HL-60 (cell line): ENCODE data around the gene XKR7.

Experiments
- GABPA ChIP-seq: IDR thresholded peaks from 2 replicates; pipeline ENCODE4 v1.6.1; 2012; ENCODE audit warnings: low read depth
- POLR2AphosphoS5 ChIP-seq: IDR thresholded peaks from 2 replicates; pipeline ENCODE4 v1.6.1; 2012; ENCODE audit warnings: low read depth
- SPI1 ChIP-seq: IDR thresholded peaks from 2 replicates; pipeline ENCODE4 v1.6.1; 2012; ENCODE audit warnings: low read depth, mild to moderate bottlenecking, borderline replicate concordance
- TF ChIP-seq, protein P1 (sequence below): IDR thresholded peaks from one replicate; pipeline ENCODE4 v1.5.1; 2011; ENCODE audit warnings: low read length, control low read depth, inconsistent platforms; ENCODE audit not compliant: insufficient read depth
- TF ChIP-seq, protein P2 (sequence below): IDR thresholded peaks from 2 replicates; pipeline ENCODE4 v1.6.1; 2012; ENCODE audit warnings: low read depth; ENCODE audit not compliant: insufficient replicate concordance

DNA sequence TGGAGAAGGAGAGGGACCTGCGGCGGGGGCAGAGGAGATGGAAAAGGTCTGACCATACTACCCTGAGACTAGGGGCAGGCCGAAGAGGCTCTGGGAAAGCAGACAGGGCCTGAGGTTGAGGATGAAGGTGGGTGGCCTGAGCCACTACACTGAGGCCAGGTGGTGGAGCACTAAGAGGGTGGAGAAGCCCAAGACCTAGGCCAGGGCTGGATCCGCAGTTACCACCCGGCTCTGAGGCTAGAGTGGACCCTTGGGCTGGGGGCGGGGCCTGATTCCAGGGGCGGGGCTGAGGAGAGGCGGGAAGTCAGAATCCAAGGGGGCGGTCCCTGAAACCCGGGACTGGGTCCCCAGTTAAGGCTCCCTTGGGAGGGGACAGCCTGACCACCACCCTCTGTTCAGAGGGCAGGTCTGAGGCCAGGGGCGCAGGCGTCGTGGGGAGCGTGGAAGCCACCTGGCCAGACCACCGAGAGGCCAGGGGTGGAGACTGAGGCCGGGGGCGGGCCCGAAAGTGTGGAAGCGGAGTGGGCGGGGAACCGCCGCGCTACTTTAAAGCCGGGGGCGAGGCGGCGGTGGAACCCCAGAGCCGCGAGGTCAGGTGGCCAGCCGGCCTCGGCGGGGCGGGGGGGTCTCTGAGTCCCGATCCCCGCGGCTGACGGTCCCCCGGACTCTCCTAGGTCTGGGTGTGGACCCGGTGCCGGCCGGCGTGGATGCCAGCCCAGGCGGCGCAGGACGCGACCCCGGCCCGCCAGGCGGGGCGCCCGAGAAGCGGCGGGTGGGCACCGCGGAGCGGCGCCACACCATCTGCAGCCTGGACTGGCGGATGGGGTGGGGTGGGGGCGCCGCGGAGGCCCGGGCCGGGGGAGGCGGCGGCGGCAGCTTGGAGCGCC, 50.6 kb downstream of the XKR7 start:
- TF ChIP-seq, protein P1, sequence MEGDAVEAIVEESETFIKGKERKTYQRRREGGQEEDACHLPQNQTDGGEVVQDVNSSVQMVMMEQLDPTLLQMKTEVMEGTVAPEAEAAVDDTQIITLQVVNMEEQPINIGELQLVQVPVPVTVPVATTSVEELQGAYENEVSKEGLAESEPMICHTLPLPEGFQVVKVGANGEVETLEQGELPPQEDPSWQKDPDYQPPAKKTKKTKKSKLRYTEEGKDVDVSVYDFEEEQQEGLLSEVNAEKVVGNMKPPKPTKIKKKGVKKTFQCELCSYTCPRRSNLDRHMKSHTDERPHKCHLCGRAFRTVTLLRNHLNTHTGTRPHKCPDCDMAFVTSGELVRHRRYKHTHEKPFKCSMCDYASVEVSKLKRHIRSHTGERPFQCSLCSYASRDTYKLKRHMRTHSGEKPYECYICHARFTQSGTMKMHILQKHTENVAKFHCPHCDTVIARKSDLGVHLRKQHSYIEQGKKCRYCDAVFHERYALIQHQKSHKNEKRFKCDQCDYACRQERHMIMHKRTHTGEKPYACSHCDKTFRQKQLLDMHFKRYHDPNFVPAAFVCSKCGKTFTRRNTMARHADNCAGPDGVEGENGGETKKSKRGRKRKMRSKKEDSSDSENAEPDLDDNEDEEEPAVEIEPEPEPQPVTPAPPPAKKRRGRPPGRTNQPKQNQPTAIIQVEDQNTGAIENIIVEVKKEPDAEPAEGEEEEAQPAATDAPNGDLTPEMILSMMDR = no peak
- TF ChIP-seq, protein P2, sequence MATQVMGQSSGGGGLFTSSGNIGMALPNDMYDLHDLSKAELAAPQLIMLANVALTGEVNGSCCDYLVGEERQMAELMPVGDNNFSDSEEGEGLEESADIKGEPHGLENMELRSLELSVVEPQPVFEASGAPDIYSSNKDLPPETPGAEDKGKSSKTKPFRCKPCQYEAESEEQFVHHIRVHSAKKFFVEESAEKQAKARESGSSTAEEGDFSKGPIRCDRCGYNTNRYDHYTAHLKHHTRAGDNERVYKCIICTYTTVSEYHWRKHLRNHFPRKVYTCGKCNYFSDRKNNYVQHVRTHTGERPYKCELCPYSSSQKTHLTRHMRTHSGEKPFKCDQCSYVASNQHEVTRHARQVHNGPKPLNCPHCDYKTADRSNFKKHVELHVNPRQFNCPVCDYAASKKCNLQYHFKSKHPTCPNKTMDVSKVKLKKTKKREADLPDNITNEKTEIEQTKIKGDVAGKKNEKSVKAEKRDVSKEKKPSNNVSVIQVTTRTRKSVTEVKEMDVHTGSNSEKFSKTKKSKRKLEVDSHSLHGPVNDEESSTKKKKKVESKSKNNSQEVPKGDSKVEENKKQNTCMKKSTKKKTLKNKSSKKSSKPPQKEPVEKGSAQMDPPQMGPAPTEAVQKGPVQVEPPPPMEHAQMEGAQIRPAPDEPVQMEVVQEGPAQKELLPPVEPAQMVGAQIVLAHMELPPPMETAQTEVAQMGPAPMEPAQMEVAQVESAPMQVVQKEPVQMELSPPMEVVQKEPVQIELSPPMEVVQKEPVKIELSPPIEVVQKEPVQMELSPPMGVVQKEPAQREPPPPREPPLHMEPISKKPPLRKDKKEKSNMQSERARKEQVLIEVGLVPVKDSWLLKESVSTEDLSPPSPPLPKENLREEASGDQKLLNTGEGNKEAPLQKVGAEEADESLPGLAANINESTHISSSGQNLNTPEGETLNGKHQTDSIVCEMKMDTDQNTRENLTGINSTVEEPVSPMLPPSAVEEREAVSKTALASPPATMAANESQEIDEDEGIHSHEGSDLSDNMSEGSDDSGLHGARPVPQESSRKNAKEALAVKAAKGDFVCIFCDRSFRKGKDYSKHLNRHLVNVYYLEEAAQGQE = no peak
- TF ChIP-seq SPI1 (no peak), POLR2AphosphoS5 (no peak), GABPA (no peak)
